Gastroesophageal sphincter (tissue), 3 donors: ENCODE measurements around the gene FAHD2A.

Experiments
- CTCF ChIP-seq, 4 experiments: fragments of 200-600 bp in 2 of 4; fragments of 450-650 bp in 2 of 4; sonication (generic) in 1 of 4; IDR thresholded peaks; one replicate each; pipeline ENCODE4 v1.5.1; 2017 to 2019; ENCODE audit warnings: antibody characterized with exemption in 4 of 4, mild to moderate bottlenecking in 2 of 4, moderate library complexity in 2 of 4
- EP300 ChIP-seq: sonication (generic); formaldehyde crosslinking; IDR thresholded peaks from one replicate; pipeline ENCODE4 v1.6.1; 2017; ENCODE audit warnings: antibody characterized with exemption, mild to moderate bottlenecking
- POLR2AphosphoS5 ChIP-seq: sonication (generic); formaldehyde crosslinking; IDR thresholded peaks from one replicate; pipeline ENCODE4 v1.6.1; 2017; ENCODE audit warnings: antibody characterized with exemption

GRCh38 chr2:95388856-95389244 is 13.7 kb upstream of the FAHD2A start:
- TF ChIP-seq CTCF (IDR thresholded peaks at IDR 0.05) (no peak), POLR2AphosphoS5 (no peak), EP300 (no peak)
